ENCODE results near the gene CLMN. TPM values are rescaled to one million over a fixed set of nuclear protein-coding genes. Genes with fewer than 3 reads are reported as not detected.
A peak's percentile ranks its signal among the peaks of the same experiment; 100 is the strongest.

Gene CLMN
- total RNA-seq, 1 donor from 2014 or later = 25.3 TPM

- Mint-ChIP-seq H3K27ac (peak overlapping the region; percentile 0), H3K4me3 (ENCODE audit: low read depth) (peak overlapping the region; percentile 5), H3K4me1 (ENCODE audit: low read depth) (peaks cover 18% of the 10 kb centered on the region), H3K36me3 (ENCODE audit: insufficient read depth) (no peaks in the 10 kb centered on the region), H3K27me3 (no peaks in the 10 kb centered on the region), H3K9me3 (ENCODE audit: low read depth) (no peaks in the 10 kb centered on the region)
- no peak for DNase-seq (ENCODE audit: low spot score, unreplicated experiment)
- no peak for TF ChIP-seq CTCF (IDR thresholded peaks at IDR 0.05; ENCODE audit: unreplicated experiment)
These were observed 107.8 kb downstream of the CLMN start for GRCh38 chr14:95211721-95212504.

- no peak overlapping the region for H3K27ac Mint-ChIP-seq
These were observed 109.0 kb downstream of the CLMN start for GRCh38 chr14:95210699-95211098.

GRCh38 chr14:95208598-95208997, 111.1 kb downstream of the CLMN start:
- no peak for TF ChIP-seq CTCF (IDR thresholded peaks at IDR 0.05; ENCODE audit: unreplicated experiment)
- DNase-seq (ENCODE audit: low spot score, unreplicated experiment) = no peak
- peaks cover 18% of the 10 kb centered on the region for H3K9me3 Mint-ChIP-seq (ENCODE audit: low read depth)
- H3K4me1 Mint-ChIP-seq (ENCODE audit: low read depth) = peaks cover 11% of the 10 kb centered on the region
- no peak overlapping the region for H3K4me3 Mint-ChIP-seq (ENCODE audit: low read depth)
- no peaks in the 10 kb centered on the region for H3K27me3 Mint-ChIP-seq
- no peak overlapping the region for H3K27ac Mint-ChIP-seq
- peaks cover 18% of the 10 kb centered on the region for H3K36me3 Mint-ChIP-seq (ENCODE audit: insufficient read depth)

More at GRCh38 chr14:95210699-95211098, 109.0 kb downstream of the CLMN start:
- H3K9me3 Mint-ChIP-seq (ENCODE audit: low read depth) = peaks cover 4% of the 10 kb centered on the region
- peaks cover 18% of the 10 kb centered on the region for H3K4me1 Mint-ChIP-seq (ENCODE audit: low read depth)
- no peak for DNase-seq (ENCODE audit: low spot score, unreplicated experiment)
- no peak overlapping the region for H3K4me3 Mint-ChIP-seq (ENCODE audit: low read depth)
- TF ChIP-seq CTCF (IDR thresholded peaks at IDR 0.05; ENCODE audit: unreplicated experiment) = no peak
- peaks cover 2% of the 10 kb centered on the region for H3K36me3 Mint-ChIP-seq (ENCODE audit: insufficient read depth)
- H3K27me3 Mint-ChIP-seq = no peaks in the 10 kb centered on the region

- Mint-ChIP-seq H3K27ac (no peak overlapping the region), H3K4me1 (ENCODE audit: low read depth) (peaks cover 11% of the 10 kb centered on the region), H3K36me3 (ENCODE audit: insufficient read depth) (peaks cover 23% of the 10 kb centered on the region), H3K4me3 (ENCODE audit: low read depth) (no peak overlapping the region), H3K9me3 (ENCODE audit: low read depth) (peaks cover 18% of the 10 kb centered on the region), H3K27me3 (no peaks in the 10 kb centered on the region)
- no peak for TF ChIP-seq CTCF (IDR thresholded peaks at IDR 0.05; ENCODE audit: unreplicated experiment)
- DNase-seq (ENCODE audit: low spot score, unreplicated experiment) = no peak
These were observed 112.1 kb downstream of the CLMN start for GRCh38 chr14:95207475-95208233.

GRCh38 chr14:95206534-95206933, 113.2 kb downstream of the CLMN start:
- Mint-ChIP-seq H3K27me3 (no peaks in the 10 kb centered on the region), H3K4me3 (ENCODE audit: low read depth) (no peak overlapping the region), H3K36me3 (ENCODE audit: insufficient read depth) (peaks cover 24% of the 10 kb centered on the region), H3K9me3 (ENCODE audit: low read depth) (peaks cover 18% of the 10 kb centered on the region), H3K4me1 (ENCODE audit: low read depth) (peaks cover 1% of the 10 kb centered on the region), H3K27ac (no peak overlapping the region)
- DNase-seq (ENCODE audit: low spot score, unreplicated experiment) = no peak
- TF ChIP-seq CTCF (IDR thresholded peaks at IDR 0.05; ENCODE audit: unreplicated experiment) = no peak
